Heart left ventricle (tissue), 13 donors: ENCODE measurements around the gene TMEM170A.

ENCODE experiments used
- POLR2A ChIP-seq, 2 donors: fragments of 450-650 bp; IDR thresholded peaks; one replicate each; pipeline ENCODE4 v1.6.1; 2017; ENCODE audit warnings: antibody characterized with exemption in 2 of 2, mild to moderate bottlenecking in 2 of 2, moderate library complexity in 2 of 2
- TF ChIP-seq, protein P1 (sequence below), 12 donors: fragments of 200-600 bp; sonication (generic) in 4 of 12; IDR thresholded peaks; one replicate each; pipeline versions ENCODE4 v1.5.0 to v1.8.0; 2018 to 2022; ENCODE audit warnings: antibody characterized with exemption in 12 of 12, mild to moderate bottlenecking in 5 of 12
- donor health status: ischemic (EF 13 %, LVEDD 7.1; RV severe dilation, severe dysfunction).
- donor health status: DM: no; HTN: yes; CAD: no.
- donor health status: DM: no; HTN: no; CAD: no.
- donor health status: ischemic (EF 25% LVEDD 6.9; RV normal size, moderate dysfunction).
- donor health status: ischemic (EF 25% LVEDD 5.7; RV mildly dilated, moderate dysfunction).
- donor health status: ischemic (EF 35%, LVEDD 5.7; RV mildly dilated, moderate dysfunction).
- donor health status: nonischemic (EF 11% LVEDD 7.7; RV severe dilation, severe dysfunction).
- donor health status: DM: yes; HTN: yes; CAD: no.
- donor health status: PGD.
- donor health status: ischemic (EF 29% LVEDD 5.4; RV normal size, mild dysfunction).
- donor health status: nonischemic (EF 23%, LVEDD 6.1; RV moderate dilation, normal function).

DNA sequence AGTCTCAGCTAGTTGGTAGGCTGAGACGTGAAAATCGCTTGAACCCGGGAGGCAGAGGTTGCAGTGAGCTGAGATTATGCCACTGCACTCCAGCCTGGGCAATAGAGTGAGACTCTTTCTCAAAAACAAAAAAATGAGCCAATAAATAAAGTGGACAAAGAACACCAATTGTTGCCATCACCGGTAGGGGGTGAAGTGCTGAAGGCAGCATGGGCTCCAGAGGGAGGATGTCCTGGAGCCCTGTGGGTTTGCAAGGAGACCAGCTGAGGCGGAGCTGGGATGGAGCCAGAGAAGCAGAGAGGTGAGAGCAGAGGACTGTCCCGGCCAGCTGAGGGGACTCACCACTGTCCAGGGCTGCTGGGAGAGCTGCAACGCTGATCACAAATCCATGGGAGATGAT lies 17.0 kb upstream of the TMEM170A start:
- TF ChIP-seq, protein P1, sequence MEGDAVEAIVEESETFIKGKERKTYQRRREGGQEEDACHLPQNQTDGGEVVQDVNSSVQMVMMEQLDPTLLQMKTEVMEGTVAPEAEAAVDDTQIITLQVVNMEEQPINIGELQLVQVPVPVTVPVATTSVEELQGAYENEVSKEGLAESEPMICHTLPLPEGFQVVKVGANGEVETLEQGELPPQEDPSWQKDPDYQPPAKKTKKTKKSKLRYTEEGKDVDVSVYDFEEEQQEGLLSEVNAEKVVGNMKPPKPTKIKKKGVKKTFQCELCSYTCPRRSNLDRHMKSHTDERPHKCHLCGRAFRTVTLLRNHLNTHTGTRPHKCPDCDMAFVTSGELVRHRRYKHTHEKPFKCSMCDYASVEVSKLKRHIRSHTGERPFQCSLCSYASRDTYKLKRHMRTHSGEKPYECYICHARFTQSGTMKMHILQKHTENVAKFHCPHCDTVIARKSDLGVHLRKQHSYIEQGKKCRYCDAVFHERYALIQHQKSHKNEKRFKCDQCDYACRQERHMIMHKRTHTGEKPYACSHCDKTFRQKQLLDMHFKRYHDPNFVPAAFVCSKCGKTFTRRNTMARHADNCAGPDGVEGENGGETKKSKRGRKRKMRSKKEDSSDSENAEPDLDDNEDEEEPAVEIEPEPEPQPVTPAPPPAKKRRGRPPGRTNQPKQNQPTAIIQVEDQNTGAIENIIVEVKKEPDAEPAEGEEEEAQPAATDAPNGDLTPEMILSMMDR (IDR thresholded peaks at IDR 0.05), result no peak
- no peak for TF ChIP-seq POLR2A (IDR thresholded peaks at IDR 0.05)
